Activated T-cell treated with anti-CD3 and anti-CD28 coated beads, Interleukin-2, amount 50 U/mL, for 24 hours (primary cell): ENCODE measurements around the gene IL17REL.
A peak's percentile ranks its signal among the peaks of the same experiment; 100 is the strongest.

ENCODE experiments used
- DNase-seq: peaks from one replicate; pipeline ENCODE4 v3.0.0-alpha.2; 2020
- H3K27ac Mint-ChIP-seq: 2 replicates; pipeline ENCODE4 v1.8.0; 2020; ENCODE audit warnings: mild to moderate bottlenecking, mixed read lengths
- H3K27me3 Mint-ChIP-seq: 2 replicates; pipeline ENCODE4 v1.8.0; 2020; ENCODE audit warnings: mixed read lengths
- H3K36me3 Mint-ChIP-seq: 2 replicates; pipeline ENCODE4 v1.8.0; 2020; ENCODE audit warnings: low read depth, mixed read lengths
- H3K4me1 Mint-ChIP-seq: 2 replicates; pipeline ENCODE4 v1.8.0; 2020; ENCODE audit warnings: low read depth, mixed read lengths
- H3K4me3 Mint-ChIP-seq: 2 replicates; pipeline ENCODE4 v1.8.0; 2020; ENCODE audit warnings: mild to moderate bottlenecking, moderate library complexity, mixed read lengths
- H3K9me3 Mint-ChIP-seq: 2 replicates; pipeline ENCODE4 v1.8.0; 2020; ENCODE audit warnings: mixed read lengths

Gene IL17REL

GRCh38 chr22:49958931-49959781, 53.4 kb downstream of the IL17REL start:
- no peak for DNase-seq
- peaks cover 27% of the 10 kb centered on the region for H3K36me3 Mint-ChIP-seq
- H3K27me3 Mint-ChIP-seq, result no peaks in the 10 kb centered on the region
- peaks cover 26% of the 10 kb centered on the region for H3K4me1 Mint-ChIP-seq
- H3K4me3 Mint-ChIP-seq, result peak overlapping the region; percentile 85
- H3K27ac Mint-ChIP-seq, result peak overlapping the region; percentile 95
- H3K9me3 Mint-ChIP-seq, result no peaks in the 10 kb centered on the region

GRCh38 chr22:49958366-49958921, 54.1 kb downstream of the IL17REL start:
- H3K4me1 Mint-ChIP-seq, result peaks cover 19% of the 10 kb centered on the region
- H3K27me3 Mint-ChIP-seq, result no peaks in the 10 kb centered on the region
- H3K4me3 Mint-ChIP-seq, result peak overlapping the region; percentile 85
- peak overlapping the region; percentile 95 for H3K27ac Mint-ChIP-seq
- DNase-seq, result no peak
- peaks cover 20% of the 10 kb centered on the region for H3K36me3 Mint-ChIP-seq
- no peaks in the 10 kb centered on the region for H3K9me3 Mint-ChIP-seq

- H3K27me3 Mint-ChIP-seq, result no peaks in the 10 kb centered on the region
These were observed 54.7 kb downstream of the IL17REL start for GRCh38 chr22:49957826-49958365.

DNA sequence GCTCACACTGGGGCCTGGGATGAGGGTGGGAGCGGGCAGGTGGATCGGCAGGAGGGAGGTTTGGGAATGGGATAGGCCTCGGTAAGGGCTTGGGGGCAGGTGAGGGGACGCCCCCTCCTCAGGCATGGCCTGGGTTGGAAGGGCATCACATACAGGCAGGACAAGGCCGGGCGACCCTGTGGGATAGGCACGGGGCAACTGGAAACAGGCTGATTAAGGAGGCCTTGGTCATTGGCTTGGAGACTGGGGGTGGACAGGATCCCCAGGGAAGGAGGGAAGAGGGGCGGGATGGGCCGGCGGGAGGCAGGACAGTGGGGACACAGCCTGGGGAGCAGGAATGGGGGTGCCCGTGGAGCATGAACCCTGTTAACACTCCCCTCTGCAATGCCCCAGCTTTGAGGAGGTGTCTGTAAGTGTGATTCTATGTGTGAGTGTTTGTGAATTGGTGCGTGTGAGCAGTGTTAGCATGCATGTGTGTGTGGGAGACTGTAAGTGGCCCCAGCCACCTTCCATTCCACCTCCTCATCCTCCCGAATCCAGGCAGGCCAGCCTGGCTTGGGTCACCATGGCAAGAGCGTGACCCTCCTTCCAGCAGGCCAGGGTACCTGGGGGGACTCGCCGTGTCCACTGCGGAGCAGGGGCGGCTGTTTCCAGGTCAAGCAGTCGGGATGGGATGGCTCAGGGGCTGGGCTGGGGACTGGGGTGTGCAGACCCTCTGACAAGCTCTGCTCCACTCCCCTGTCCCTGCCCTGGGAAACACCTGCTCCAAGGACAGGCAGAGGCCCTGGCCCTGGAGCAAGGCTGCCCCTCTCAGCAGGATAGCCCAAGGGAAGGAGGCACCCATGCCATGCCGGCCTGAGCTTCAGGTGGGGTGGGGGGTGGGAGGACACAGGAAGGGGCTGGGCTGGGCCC, 55.4 kb downstream of the IL17REL start:
- H3K4me1 Mint-ChIP-seq, result peaks cover 18% of the 10 kb centered on the region
- peak overlapping the region; percentile 29 for H3K27ac Mint-ChIP-seq
- H3K36me3 Mint-ChIP-seq, result peaks cover 9% of the 10 kb centered on the region
- H3K4me3 Mint-ChIP-seq, result no peak overlapping the region
- H3K27me3 Mint-ChIP-seq, result no peaks in the 10 kb centered on the region
- no peak for DNase-seq
- H3K9me3 Mint-ChIP-seq, result no peaks in the 10 kb centered on the region

More at GRCh38 chr22:49957826-49958365, 54.7 kb downstream of the IL17REL start:
- Mint-ChIP-seq H3K4me3 (peak overlapping the region; percentile 85), H3K36me3 (peaks cover 14% of the 10 kb centered on the region), H3K9me3 (no peaks in the 10 kb centered on the region), H3K4me1 (peaks cover 15% of the 10 kb centered on the region), H3K27ac (peak overlapping the region; percentile 69)
- DNase-seq, result no peak

DNA sequence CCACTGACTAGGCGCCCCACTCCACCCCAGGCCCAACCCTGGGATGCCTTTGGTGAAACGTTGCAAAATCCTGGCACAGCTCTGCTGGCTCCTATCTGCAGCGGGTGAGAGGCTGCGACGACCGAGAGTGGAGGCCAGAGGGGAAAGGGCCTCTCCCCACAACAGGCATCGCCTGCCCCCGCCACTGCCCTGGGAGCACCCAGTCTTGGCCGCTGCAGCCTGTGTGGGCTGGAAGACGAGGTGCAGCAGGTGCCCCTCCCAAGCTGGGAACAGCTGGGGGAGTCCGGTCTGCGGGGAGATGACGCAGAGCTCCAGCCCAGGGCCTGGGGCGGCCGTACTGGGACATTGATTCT, 56.2 kb downstream of the IL17REL start:
- Mint-ChIP-seq H3K4me1 (peaks cover 20% of the 10 kb centered on the region), H3K27ac (no peak overlapping the region), H3K36me3 (peaks cover 3% of the 10 kb centered on the region), H3K9me3 (no peaks in the 10 kb centered on the region), H3K27me3 (no peaks in the 10 kb centered on the region), H3K4me3 (no peak overlapping the region)
- no peak for DNase-seq

DNA sequence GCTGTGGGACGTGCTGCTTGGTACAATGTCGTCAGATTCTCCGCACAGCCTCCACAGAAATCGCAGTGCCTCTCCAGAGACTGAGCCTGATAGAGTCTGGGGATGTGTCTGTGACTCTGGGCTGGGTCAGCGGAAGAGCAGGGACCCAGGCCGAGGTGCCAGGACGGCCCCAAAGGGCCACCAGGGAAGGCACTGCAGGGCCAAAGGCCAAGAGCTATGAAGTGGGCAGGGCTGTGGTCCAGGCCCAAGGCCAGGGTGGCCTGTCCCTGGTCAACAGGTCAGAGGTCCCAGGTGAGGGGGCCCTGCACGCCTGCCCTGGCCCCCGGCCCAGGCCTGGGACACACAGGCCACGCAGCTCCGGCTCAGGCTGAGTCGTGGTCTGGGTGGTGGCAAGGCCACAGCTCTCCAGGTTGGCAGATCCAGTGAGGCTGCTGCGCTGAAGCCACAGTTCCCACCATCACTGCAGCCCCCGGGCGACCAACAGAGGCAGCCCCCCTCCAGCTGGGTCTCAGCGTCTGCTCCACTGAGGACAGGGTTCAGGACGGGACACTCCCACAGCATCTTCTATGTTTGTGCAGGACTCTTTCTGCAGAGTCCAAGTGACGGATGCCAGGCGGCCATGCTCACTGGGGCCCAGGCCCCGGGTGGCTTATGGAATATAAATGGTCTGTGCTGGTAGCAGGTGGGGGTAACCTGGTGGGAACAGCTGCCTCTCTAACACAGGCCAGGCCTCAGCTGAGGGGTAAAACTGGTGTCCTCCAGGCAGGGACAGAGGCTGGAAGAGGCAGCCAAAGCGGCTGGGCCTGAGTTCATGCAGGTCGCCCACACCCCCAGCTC, 56.8 kb downstream of the IL17REL start:
- DNase-seq, result no peak
- Mint-ChIP-seq H3K27ac (no peak overlapping the region), H3K4me1 (peaks cover 24% of the 10 kb centered on the region), H3K4me3 (no peak overlapping the region), H3K27me3 (no peaks in the 10 kb centered on the region), H3K9me3 (no peaks in the 10 kb centered on the region), H3K36me3 (peaks cover 2% of the 10 kb centered on the region)

- Mint-ChIP-seq H3K9me3 (no peaks in the 10 kb centered on the region), H3K27me3 (no peaks in the 10 kb centered on the region), H3K27ac (peak overlapping the region; percentile 37), H3K4me3 (no peak overlapping the region), H3K36me3 (peaks cover 2% of the 10 kb centered on the region), H3K4me1 (peaks cover 25% of the 10 kb centered on the region)
- no peak for DNase-seq
These were observed 57.5 kb downstream of the IL17REL start for GRCh38 chr22:49954991-49955580.

- DNase-seq, result no peak
- H3K36me3 Mint-ChIP-seq, result no peaks in the 10 kb centered on the region
- no peak overlapping the region for H3K27ac Mint-ChIP-seq
- H3K9me3 Mint-ChIP-seq, result no peaks in the 10 kb centered on the region
- no peaks in the 10 kb centered on the region for H3K27me3 Mint-ChIP-seq
- no peak overlapping the region for H3K4me3 Mint-ChIP-seq
- H3K4me1 Mint-ChIP-seq, result peaks cover 22% of the 10 kb centered on the region
These were observed 58.2 kb downstream of the IL17REL start for GRCh38 chr22:49954354-49954753.

DNA sequence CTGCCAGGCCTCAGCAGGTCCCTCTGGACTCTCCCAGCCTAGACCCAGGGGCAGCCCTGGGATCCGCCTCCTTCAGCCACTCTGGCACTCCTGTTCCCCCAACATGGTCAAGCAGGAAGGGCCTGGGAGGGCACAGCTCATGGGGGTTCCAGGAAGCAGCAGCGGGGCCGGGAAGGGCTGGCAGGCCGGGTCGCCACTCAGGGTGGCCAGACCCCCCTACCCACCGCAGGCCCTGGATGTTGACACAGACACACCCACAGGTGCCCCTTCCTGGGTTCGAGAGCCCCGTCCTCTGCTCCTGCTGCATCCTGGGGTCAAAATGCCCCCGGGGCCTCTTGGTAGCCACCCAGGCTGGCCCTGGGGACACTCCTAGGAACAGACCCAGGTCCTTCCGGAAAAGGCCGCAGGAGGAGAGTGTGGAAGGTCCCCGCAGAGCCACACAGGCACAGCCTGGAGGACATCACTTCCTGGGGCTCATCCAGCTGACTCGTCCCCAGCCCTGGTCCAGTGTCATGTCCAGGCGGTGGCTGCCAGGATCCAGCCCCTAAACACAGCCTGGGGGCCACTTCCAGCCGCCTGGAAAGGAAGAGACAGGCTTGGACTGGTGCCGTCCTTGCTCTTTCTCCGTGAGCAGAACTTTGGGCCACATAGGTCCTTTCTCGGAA, 58.8 kb downstream of the IL17REL start:
- Mint-ChIP-seq H3K27me3 (no peaks in the 10 kb centered on the region), H3K27ac (no peak overlapping the region), H3K9me3 (no peaks in the 10 kb centered on the region), H3K4me3 (no peak overlapping the region), H3K4me1 (peaks cover 16% of the 10 kb centered on the region), H3K36me3 (no peaks in the 10 kb centered on the region)
- no peak for DNase-seq

GRCh38 chr22:49953027-49953679, 59.4 kb downstream of the IL17REL start:
- Mint-ChIP-seq H3K27me3 (no peaks in the 10 kb centered on the region), H3K9me3 (no peaks in the 10 kb centered on the region), H3K4me1 (peaks cover 14% of the 10 kb centered on the region), H3K36me3 (no peaks in the 10 kb centered on the region), H3K27ac (no peak overlapping the region), H3K4me3 (no peak overlapping the region)
- no peak for DNase-seq

- H3K9me3 Mint-ChIP-seq, result no peaks in the 10 kb centered on the region
- H3K36me3 Mint-ChIP-seq, result no peaks in the 10 kb centered on the region
- DNase-seq, result no peak
- peaks cover 11% of the 10 kb centered on the region for H3K4me1 Mint-ChIP-seq
- no peak overlapping the region for H3K4me3 Mint-ChIP-seq
- H3K27ac Mint-ChIP-seq, result peak overlapping the region; percentile 14
- H3K27me3 Mint-ChIP-seq, result no peaks in the 10 kb centered on the region
These were observed 60.3 kb downstream of the IL17REL start for GRCh38 chr22:49951986-49952896.

DNA sequence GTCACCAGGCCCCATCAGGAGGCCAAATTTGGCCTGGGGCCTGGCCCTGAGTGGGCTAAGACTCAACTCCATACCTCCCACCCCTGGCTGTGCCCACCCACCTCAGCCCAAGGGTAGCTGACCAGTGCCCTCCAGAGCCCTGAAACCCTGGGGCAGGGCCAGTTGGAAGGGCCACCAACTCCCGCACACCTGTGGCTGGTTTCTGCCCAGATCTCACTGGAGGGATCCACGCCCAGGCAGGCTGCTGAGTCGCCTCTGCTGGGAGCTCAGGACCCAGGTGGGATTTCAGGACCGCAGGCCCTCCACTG, 60.9 kb downstream of the IL17REL start:
- Mint-ChIP-seq H3K27ac (peak overlapping the region; percentile 14), H3K9me3 (no peaks in the 10 kb centered on the region), H3K4me1 (peaks cover 11% of the 10 kb centered on the region), H3K27me3 (no peaks in the 10 kb centered on the region), H3K4me3 (no peak overlapping the region), H3K36me3 (no peaks in the 10 kb centered on the region)
- no peak for DNase-seq
